GM19240 (cell line): ENCODE data around the gene PTPRT.

Experiments
- DNase-seq: peaks from one replicate; pipeline ENCODE4 v3.0.0; 2011; ENCODE audit warnings: low spot score; ENCODE audit not compliant: insufficient read length

PTPRT gene

GRCh38 chr20:43123180-43123579 lies 66.5 kb downstream of the PTPRT start:
- DNase-seq, result no peak

- no peak for DNase-seq
Measured at GRCh38 chr20:43119720-43120119, 70.0 kb downstream of the PTPRT start.

GRCh38 chr20:43102394-43102793 lies 87.3 kb downstream of the PTPRT start:
- DNase-seq, result no peak

- DNase-seq, result no peak
Measured at GRCh38 chr20:43096931-43097260, 92.8 kb downstream of the PTPRT start.

GRCh38 chr20:43096126-43096930 lies 93.4 kb downstream of the PTPRT start:
- DNase-seq, result no peak

GRCh38 chr20:43095034-43095433 lies 94.7 kb downstream of the PTPRT start:
- DNase-seq, result no peak

- DNase-seq, result no peak
Measured at GRCh38 chr20:43092386-43093088, 97.2 kb downstream of the PTPRT start.

- no peak for DNase-seq
Measured at GRCh38 chr20:43068482-43068881, 121.2 kb downstream of the PTPRT start.

- DNase-seq, result no peak
Measured at GRCh38 chr20:43066125-43066524, 123.6 kb downstream of the PTPRT start.

GRCh38 chr20:43065299-43065698 lies 124.4 kb downstream of the PTPRT start:
- DNase-seq, result no peak

GRCh38 chr20:43058077-43058476 lies 131.6 kb downstream of the PTPRT start:
- no peak for DNase-seq

GRCh38 chr20:43057317-43057716 lies 132.4 kb downstream of the PTPRT start:
- no peak for DNase-seq

- no peak for DNase-seq
Measured at GRCh38 chr20:43055181-43055884, 134.4 kb downstream of the PTPRT start.

GRCh38 chr20:43052532-43052931 lies 137.2 kb downstream of the PTPRT start:
- DNase-seq, result no peak

- DNase-seq, result no peak
Measured at GRCh38 chr20:43046966-43047365, 142.7 kb downstream of the PTPRT start.

GRCh38 chr20:43043887-43044286 lies 145.8 kb downstream of the PTPRT start:
- no peak for DNase-seq

- no peak for DNase-seq
Measured at GRCh38 chr20:43040427-43040826, 149.3 kb downstream of the PTPRT start.

- no peak for DNase-seq
Measured at GRCh38 chr20:43037605-43038309, 151.9 kb downstream of the PTPRT start.

- DNase-seq, result no peak
Measured at GRCh38 chr20:43034981-43035724, 154.6 kb downstream of the PTPRT start.

GRCh38 chr20:43032459-43032858 lies 157.2 kb downstream of the PTPRT start:
- DNase-seq, result no peak

GRCh38 chr20:43029176-43029575 lies 160.5 kb downstream of the PTPRT start:
- no peak for DNase-seq
